Sciatic nerve (tissue), 2 donors: Measurements from ENCODE around the gene CD34. TPM values are rescaled to one million over a fixed set of nuclear protein-coding genes. Genes with fewer than 3 reads are reported as not detected.

ENCODE experiments used
- ATAC-seq: fragments of 200-7000 bp; cut with Tn5 transposase; one replicate; pipeline ENCODE4 v1.9.1; 2020; ENCODE audit warnings: mild to moderate bottlenecking, moderate library complexity
- DNase-seq: peaks from one replicate; pipeline ENCODE4 v3.0.0-alpha.2; 2020; ENCODE audit warnings: low spot score
- intact Hi-C: fragments of 100-400 bp; cut with DNase I; formaldehyde crosslinking; loops from one replicate; pipeline ENCODE4 v1.14.2; 2022
- total RNA-seq: library from RNA; stranded (reverse); fragmentation: NEBNext Ultra II Directional; extraction: Animal tissue kit (Norgen Biotek cat#: 25700); gene quantifications from one replicate; pipeline ENCODE4 v1.2.1, GENCODE V29; 2021
- donor health status: DM: no; HTN: no; CAD: no.
- donor health status: DM: no; HTN: no; CAD: no.

CD34 gene
- total RNA-seq, 1 donor from 2014 or later, result 103 TPM

DNA sequence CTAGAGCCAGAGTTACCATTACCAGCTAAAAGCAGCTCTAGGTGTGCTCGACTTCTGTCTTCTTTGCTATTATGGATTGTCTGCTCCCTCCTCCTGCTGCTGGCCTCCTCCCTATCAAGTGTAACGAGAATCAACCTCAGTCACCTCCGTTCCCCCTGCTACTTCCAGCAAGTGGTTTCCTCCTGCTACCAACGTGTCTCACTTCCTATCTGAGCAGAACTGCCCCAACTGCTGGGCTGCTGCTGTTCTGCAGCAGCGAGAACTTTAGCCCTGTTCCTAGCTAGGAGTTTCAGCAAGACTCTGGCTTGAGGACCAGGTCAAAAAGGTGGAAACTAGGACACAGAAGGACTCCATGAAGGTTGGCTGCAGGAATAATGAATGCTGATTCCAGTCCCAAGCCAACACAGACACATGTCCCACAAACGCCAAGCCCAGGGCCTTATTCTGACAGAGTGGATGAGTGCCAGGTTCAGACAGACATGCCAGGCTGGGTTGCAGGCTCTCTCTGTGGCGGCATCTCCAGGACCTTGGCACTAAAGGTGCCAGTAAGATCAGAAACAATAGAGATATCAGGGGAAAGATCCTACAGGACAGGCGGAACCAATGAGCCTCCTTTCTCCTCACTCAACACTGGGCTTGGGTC is 46.9 kb downstream of the CD34 start:
- DNase-seq, result no peak

DNA sequence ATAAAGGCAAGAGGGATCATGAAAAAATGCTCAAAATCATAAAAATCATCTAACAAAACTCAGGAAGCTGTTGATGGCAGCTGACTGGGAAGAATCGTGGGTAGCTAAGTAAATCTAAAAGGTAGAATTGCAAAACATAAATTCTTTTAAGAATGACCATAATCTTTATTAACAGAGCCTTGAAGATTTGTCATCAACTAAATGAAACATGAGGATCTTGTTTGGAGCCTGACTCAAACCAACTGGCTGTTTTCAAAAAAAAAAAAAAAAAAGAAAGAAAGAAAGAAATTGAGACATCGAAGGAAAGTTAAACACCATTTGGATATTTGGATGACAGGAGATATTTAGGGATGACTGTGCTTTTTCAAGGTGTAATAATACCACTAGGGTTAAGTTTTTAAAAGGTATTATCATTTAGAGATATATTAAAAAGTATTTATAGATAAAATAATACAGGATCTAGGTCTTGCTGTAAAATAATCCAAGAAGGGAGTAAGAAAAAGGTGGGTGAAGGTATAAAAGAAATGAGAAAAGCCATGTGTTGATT is 48.6 kb downstream of the CD34 start:
- DNase-seq (no peak), ATAC-seq (no peak)
- intact Hi-C loops, result no loop called here

More for the DNA sequence above, 46.9 kb downstream of the CD34 start:
- intact Hi-C loops, result no loop called here
- no peak for ATAC-seq

DNA sequence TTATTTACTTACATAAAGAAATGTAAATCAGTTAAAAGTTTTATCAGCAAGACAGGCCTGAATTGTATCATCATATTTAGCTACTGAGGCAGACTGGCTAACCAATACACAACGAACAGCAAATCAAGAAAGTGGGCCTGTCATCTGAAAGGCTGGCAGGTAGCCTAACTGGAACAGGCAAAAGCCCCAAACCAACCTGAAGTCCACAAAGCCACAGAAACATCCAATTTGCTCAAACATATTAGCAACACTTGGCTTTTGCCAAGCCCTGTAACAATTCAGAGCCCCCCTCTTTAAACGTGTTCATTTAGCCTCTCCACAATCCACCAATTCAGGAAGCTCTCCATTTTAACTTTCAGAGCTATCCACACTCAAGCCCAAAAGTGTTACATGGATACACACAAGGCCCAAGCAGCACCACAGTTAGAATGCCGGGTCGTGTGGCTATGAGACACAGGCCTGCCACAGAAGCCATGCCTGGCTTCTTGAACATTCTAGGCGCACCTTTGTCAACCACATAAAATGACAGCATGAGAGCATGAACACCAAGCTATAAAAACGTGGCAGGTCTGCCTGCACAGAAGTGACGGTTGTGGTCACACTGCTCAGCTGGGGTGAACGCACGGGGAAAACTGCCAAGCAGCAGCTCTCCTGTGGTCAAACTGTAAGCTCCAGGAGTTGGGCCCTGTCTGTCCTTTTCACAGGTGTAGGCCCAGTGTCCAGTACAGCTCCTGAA is 49.3 kb downstream of the CD34 start:
- ATAC-seq (no peak), DNase-seq (no peak)
- intact Hi-C loops, result no loop called here

DNA sequence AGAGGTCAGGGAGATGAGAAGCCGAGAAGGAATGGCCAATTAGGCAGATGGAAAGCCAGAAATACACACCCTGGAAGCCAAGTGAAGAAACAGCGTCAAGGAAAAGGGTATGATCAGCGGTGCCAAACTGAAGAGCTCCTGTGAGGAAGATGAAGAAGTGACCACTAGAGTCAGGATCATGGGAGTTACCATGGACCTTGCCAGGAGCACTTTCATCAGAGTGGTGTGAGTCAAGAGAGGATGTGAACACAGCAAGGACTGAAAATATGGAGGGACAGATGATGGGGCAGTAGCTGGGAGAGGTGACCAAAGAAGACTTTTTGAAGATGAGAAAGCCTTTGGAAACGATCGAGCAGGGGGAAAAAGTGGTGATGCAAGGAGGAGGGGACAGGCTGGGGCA is 50.4 kb downstream of the CD34 start:
- intact Hi-C loops, result no loop called here
- no peak for ATAC-seq
- no peak for DNase-seq

DNA sequence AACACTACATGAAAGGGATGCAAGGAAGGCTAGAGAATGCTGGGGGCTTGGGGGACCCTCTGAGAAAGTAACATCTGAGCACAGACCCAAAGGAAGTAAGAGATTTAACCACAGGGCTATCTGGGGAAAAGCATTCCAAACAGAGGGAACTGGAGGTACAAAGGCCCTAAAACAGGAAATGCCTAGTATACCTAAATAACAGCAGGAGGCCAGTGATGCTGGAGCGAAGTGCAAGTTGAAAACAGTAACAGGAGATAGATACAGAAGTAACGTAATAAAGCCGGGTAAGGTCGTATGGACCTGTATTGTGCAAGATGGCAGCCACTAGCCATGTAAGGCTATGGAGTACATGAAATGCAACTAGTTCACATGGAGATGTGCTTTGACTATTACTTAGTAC is 52.1 kb downstream of the CD34 start:
- ATAC-seq (no peak), DNase-seq (no peak)
- intact Hi-C loops, result no loop called here

DNA sequence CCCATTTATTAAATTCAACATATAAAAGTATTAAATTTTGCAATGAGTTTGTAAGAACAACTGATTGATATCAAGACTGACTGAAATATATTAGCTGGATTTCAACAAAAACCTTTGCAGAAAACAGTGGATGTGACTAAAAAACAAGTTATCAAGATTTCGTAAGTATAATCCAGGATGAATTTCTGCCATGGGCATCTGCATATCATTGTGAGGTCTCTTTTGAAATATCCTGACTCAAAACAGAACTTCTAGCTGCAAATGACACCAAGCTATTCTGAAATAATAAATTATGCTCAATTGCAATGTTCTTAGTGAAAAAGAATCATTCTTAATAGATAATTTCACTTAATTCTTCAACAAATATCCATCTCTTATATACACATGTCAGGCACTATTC is 52.6 kb downstream of the CD34 start:
- intact Hi-C loops, result no loop called here
- DNase-seq (no peak), ATAC-seq (peak; percentile 34)

DNA sequence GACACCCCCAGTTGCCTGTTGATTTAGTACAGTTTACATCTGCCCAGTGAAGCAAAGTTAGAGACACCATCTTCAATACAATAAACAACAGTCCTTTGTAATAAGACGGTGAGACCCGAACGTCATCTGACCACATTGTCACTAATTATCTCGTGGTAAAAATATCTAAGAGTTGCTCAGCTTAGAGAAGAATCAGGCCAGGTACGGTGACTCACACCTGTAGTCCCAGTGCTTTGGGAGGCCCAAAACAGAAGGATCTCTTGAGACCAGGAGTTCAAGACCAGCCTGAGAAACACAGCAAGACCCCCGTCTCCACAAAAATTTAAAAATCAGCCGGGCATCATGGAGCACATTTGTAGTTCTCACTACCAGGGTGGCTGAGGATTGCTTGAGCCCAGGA is 53.5 kb downstream of the CD34 start:
- intact Hi-C loops, result no loop called here
- DNase-seq (no peak), ATAC-seq (no peak)

DNA sequence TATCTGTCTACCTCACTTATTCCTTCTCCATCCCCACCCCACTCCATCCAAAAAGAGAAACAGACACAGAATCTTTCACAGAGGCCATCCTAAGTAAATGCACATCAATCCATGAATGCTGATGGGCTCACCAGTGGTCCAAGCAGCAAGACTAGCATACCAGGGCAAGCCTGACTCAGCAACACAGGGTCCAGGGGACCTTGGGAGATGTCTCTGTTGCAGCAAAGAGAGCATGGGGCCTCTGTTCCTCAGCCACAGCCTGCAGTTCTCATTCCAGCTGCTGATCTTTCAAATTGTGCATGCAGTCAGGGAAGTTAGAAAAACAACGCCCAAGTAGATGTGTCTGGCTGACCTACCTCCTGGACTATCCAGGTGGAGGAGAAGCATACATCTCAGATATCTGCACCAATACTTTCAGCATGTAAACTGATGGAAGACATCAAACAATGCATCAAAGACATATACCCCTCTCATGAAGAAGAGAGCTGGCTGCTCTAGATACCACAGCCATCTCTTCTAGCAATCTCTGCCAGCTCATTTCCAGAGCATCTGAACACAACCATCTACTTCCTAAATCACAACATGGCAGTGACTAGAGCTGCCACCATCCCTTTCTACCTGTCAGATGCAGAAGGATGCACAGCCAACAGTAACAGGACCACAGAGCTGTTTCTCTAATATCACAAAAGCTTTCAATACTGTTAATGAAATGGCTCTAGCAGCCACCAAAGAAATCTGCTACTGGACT is 54.5 kb downstream of the CD34 start:
- no peak for DNase-seq
- no peak for ATAC-seq
- intact Hi-C loops, result no loop called here

DNA sequence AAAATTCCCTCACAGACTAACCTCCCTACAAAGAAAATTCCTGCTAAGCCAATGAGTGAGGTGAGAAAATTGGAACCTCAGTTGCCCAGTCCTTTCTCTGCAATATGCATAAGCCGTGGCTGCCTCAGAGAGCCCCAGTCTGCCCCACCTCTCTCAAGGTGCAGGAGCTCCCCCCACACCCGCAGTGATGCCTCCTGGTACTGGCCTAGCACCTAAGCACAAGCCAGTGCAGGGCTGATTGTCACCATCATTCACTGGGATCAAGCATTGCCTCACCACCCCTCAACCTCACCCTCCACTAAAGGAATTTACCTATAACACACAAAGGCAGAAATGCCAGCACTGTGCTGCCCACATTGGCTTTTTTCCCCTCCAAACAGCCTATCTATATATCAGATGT is 56.9 kb downstream of the CD34 start:
- intact Hi-C loops, result no loop called here
- ATAC-seq (no peak), DNase-seq (no peak)

DNA sequence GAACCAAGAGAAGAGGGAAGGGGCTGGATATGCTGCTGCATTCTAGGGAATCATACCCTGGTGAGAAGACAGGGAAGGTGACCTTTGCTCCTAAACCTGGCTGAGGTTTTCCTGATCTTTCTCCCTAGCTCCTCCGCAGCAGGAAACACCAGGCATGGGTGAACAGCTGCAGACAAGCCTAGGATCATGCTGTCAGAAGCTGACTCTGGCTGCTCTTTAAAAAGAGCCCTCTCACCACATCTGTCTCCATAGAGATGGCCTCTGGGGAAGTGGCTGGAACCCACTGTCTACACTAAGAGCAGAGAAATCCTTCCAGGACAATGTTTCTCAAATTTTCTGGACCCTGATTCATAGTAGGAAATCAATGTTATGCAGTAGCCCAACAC is 57.6 kb downstream of the CD34 start:
- ATAC-seq, result peak; percentile 65
- intact Hi-C loops, result no loop called here
- DNase-seq, result no peak

DNA sequence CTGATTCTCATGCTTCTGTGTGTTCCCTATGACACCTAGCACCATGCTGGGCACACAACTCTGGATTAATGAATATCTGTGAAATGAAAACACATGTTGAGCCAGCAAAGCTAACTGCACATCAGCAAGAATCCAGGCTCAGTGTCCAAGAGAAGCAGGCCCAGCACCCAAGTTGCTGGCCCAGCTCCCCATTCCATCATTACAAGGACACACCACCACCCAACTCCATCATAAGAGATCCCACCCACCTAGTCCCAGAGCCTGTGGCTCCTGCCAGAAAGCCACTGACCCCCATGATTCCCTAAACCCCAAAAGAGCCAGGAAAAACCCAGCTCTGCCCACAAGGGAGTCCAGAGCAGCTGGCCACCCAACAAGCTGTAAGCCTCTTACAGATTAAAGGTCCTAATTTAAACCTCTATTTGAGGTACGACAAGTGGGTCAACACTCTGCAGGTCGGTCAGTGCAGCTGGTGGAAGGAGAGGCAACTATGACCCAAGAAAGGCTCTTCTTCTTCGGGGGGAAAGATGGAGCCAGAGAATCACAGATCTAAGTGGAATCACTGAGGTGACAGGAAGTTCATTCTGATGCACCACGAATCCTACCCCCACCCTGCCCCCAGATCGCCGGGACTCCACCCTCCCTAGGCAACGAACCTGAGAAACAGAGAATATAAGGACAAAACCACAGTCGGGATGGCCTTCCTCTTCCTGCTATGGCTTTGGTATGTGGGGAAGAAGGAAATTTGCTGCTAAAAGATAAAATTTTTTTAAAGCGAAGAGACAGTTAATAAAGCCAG is 58.2 kb downstream of the CD34 start:
- DNase-seq, result no peak
- intact Hi-C loops, result no loop called here
- ATAC-seq, result no peak

DNA sequence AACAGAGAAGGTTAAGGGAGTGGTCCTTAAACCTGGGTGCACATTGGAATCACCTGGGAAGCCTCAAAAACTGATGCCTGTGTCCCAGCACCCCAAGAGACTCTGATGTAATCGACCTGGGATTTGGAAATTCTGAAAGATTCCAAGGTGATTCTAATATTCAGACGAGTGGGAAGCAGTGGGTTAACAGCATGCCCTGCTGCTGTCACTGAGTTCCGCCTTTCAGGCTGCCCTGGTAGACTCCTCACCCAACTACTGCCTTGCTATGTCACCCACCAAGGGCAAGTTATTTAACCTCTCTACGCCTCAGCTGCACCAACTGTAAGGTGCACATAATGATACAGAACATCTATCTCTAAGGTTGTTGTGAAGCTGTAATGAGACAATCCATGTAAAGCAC is 59.2 kb downstream of the CD34 start:
- ATAC-seq, result no peak
- no peak for DNase-seq
- intact Hi-C loops, result no loop called here

DNA sequence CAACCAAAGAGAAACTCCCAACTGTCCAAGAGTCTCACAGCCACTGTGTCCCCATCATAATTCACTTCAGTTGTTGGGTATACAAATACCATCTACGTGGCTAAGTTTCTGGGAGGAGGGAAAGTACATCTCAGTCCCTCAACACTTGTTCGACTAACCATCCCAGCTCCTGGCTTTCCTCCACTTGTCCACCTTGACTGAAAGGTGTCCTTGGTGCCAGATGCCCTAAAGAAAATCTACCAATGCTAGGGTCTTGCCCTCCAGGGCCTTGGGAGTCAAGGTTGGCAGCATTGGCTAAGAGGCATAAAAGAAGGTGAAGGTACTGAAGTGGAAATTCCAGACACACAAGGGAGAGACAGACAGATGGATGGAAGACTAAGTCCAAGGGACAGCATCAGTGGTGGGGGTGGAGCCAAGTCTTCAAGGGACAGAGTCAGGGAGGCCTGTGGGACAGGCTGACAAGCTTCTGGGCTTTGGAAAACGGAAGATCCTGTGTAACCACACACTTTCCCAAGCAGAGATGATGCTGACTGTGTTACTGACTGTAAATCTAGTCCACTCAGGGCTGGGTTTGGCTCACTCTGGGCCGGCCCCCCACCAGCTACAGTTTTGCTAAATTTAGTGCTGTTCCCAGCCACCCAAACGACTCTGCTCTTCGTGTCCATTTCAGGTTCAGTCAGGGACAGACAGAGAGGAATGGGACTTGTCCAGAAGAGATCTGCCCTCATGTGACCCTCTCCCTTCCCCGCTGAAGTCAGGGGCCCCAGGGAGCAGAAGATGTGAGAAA is 60.1 kb downstream of the CD34 start:
- no peak for DNase-seq
- ATAC-seq, result no peak
- intact Hi-C loops, result no loop called here

DNA sequence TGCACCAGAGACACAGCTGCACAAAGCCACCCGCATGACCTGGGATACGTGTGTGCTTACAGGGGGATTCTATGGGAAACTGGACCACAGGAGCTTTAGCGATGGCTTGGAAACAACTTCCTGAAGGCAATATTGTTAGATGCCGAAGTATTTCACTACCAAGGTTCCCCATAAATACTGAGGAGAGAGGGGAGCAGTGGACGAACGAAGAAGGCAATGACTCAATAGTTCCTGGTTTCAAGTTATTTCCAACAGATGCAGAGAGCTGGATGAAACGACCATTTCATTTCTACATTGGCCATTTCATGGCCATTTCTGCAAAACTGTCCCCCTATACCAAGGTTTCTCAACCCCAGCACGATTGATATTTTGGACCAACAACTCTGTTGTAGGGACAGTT is 61.3 kb downstream of the CD34 start:
- intact Hi-C loops, result no loop called here
- DNase-seq (no peak), ATAC-seq (no peak)

DNA sequence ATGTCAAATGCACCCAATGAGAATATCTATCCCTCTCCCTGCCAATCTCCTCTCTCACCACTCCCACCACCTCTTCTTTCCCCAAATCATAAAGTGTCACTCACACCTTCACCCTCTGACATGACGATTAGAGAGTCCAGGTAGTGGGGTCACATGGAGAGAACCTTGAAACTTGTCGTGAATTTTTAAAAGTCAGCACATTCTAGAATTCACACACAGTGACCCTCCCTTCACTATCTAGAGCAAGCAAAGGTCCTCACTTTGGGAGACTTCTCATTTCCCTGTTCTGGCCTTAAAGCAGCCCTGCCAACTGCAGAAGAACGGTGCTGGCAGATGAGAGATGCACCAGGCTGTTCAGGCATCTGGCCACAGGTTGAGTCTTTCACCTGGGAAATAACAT is 61.9 kb downstream of the CD34 start:
- ATAC-seq, result no peak
- intact Hi-C loops, result no loop called here

DNA sequence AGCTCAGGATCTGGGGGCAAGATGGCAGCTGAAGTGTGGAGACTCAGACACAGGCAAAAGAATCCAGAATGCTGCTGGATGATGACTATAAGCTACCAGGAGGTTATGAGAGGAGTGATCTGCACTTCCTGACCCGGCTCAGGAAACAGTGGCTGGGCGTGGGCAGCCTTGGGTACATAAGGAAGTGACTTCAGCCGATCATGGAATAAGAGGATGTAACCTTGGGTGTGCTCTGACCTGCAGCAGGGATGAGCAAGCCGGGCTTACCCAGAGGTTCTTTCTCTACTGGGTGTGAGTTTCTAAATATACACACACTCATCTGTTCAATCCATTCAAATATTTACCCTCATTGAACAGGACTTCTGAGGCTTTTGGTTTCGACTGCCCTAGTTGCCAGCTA is 62.7 kb downstream of the CD34 start:
- DNase-seq (no peak), ATAC-seq (peak; percentile 86)

More for the DNA sequence above, 61.9 kb downstream of the CD34 start:
- no peak for DNase-seq

DNA sequence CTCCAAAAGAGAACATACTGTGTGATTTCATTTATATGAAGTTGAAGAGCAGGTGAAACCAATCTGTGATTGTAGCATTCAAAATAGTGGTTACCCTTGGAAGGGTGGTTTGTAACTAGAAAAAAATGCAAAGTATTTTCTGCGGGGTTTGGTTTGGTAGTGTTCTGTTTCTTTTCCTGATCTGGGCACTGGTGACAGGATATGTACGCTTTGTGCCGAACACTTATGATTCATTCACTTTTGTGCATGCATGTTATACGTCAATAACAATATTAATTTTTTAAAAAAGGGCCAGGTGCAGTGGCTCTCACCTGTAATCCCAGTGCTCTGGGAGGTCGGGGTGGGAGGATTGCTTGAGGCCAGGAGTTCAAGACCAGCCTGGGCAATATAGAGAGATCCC is 63.8 kb downstream of the CD34 start:
- ATAC-seq, result no peak
- intact Hi-C loops, result no loop called here
- DNase-seq, result no peak

More for the DNA sequence above, 62.7 kb downstream of the CD34 start:
- intact Hi-C loops, result no loop called here

DNA sequence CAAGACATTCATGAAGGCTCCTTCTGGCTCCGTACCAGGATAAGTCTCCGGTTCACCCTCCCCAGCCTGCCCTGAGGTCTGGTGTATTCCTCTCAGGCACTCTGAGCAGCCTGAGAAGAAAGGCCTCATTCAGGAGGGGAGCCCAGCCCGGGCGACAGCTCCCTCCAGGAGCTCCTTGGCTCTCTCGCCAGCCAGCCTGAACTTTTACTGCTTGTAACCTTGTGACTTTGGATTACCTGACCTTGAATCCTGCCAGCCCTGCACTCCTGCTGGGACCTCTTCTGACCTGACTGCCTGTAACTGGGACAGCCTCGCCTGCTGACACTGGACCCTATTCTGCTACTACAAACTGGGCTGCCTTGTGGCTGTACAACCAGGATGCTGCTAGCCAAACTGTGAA is 65.8 kb downstream of the CD34 start:
- ATAC-seq (peak; percentile 50), DNase-seq (no peak)
- intact Hi-C loops, result no loop called here

DNA sequence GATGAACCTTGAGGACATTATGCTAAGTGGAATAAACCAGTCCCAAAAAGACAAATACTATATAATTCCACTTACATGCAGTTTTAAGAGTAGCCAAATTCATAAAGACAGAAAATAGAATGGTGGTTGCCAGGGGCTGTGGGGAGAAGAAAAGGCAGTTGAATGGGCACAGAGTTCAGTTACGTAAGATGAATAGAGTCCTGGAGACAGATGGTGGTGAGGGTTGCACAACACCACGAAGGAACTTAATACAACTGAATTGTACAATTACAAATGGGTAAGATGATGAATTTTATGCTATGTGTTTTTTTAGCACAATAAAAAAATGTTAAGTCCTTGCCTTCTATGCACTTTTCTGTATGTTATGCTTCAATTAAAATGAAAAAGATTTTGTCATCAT is 66.6 kb downstream of the CD34 start:
- DNase-seq (no peak), ATAC-seq (no peak)
- intact Hi-C loops, result no loop called here
